Effector CD8-positive, alpha-beta T cell (primary cell): ENCODE results near the gene CASK.

Source experiments
- DNase-seq: peaks from one replicate; lab custom pipeline; 2025; lab: John Stamatoyannopoulos, UW

CASK gene

GRCh38 chrX:41563876-41564275 is 359.5 kb downstream of the CASK start:
- DNase-seq: no peak

GRCh38 chrX:41561045-41561444 is 362.3 kb downstream of the CASK start:
- no peak for DNase-seq

GRCh38 chrX:41559235-41560052 is 363.9 kb downstream of the CASK start:
- no peak for DNase-seq

GRCh38 chrX:41558531-41558930 is 364.8 kb downstream of the CASK start:
- no peak for DNase-seq

GRCh38 chrX:41556958-41557357 is 366.4 kb downstream of the CASK start:
- DNase-seq: no peak

GRCh38 chrX:41553688-41554087 is 369.7 kb downstream of the CASK start:
- DNase-seq: no peak

- no peak for DNase-seq
Observed at GRCh38 chrX:41548411-41548810, 374.9 kb downstream of the CASK start.

GRCh38 chrX:41543668-41544067 is 379.7 kb downstream of the CASK start:
- no peak for DNase-seq

- no peak for DNase-seq
Observed at GRCh38 chrX:41543025-41543424, 380.3 kb downstream of the CASK start.

GRCh38 chrX:41542536-41542935 is 380.8 kb downstream of the CASK start:
- DNase-seq: no peak

- DNase-seq: no peak
Observed at GRCh38 chrX:41542135-41542534, 381.2 kb downstream of the CASK start.

GRCh38 chrX:41541386-41541785 is 382.0 kb downstream of the CASK start:
- DNase-seq: no peak

- no peak for DNase-seq
Observed at GRCh38 chrX:41538707-41539106, 384.6 kb downstream of the CASK start.

GRCh38 chrX:41530085-41530484 is 393.3 kb downstream of the CASK start:
- no peak for DNase-seq

GRCh38 chrX:41529221-41529620 is 394.1 kb downstream of the CASK start:
- no peak for DNase-seq

- no peak for DNase-seq
Observed at GRCh38 chrX:41528784-41529183, 394.6 kb downstream of the CASK start.

- no peak for DNase-seq
Observed at GRCh38 chrX:41526925-41527324, 396.4 kb downstream of the CASK start.

GRCh38 chrX:41526271-41526670 is 397.1 kb downstream of the CASK start:
- DNase-seq: no peak

GRCh38 chrX:41522671-41523070 is 400.7 kb downstream of the CASK start:
- DNase-seq: no peak

- DNase-seq: no peak
Observed at GRCh38 chrX:41522081-41522480, 401.3 kb downstream of the CASK start.

- no peak for DNase-seq
Observed at GRCh38 chrX:41519468-41519867, 403.9 kb downstream of the CASK start.

GRCh38 chrX:41518841-41519220 is 404.5 kb downstream of the CASK start:
- no peak for DNase-seq

- DNase-seq: no peak
Observed at GRCh38 chrX:41518127-41518840, 405.1 kb downstream of the CASK start.
